RCC 7860 (cell line): ENCODE results near the gene MUSTN1.

Source experiments
- DNase-seq: peaks from one replicate; pipeline ENCODE4 v3.0.0-alpha.2; 2015; ENCODE audit warnings: low spot score
- FAIRE-seq: peaks from 2 replicates; lab custom pipeline; 2012; peaks lifted over from hg19 to GRCh38; lab: Jason Lieb, UNC

Gene MUSTN1

DNA sequence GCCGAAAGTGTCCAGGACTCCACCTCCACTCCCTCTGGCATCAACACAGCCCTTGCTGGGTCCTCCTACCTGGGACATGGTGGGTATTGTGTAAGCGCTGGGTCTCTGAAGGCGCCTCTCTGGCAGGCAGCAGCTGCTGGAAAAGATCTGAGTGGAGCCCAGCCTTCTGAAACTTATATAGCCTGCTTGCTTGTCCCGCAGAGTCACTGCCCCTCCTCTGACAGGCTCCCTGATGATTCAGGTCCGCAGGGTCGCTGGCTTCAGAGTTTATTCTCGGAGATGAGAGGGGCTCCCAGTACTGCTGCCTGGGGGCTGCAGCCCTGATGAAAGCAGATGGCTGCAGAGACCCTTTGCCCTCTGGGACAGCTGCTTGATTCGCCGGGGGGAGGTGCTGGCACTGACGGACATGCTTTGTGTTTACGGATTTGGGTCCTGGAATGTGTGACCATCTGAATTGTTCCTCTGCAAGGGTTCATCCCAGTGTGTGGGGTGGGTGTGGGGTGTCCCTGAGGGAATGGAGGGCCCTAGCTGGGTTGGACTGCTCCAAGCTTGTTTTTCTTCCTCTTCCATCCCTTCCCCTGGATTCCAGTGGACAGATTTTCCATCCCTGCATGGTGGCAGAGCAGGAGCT is at the start of gene MUSTN1:
TSS of gene MUSTN1 (minus strand) at position 149 of the 631 bp plus-strand sequence. CDS start at position 78, 71 bp downstream.
- DNase-seq (no peak), FAIRE-seq (no peak)

DNA sequence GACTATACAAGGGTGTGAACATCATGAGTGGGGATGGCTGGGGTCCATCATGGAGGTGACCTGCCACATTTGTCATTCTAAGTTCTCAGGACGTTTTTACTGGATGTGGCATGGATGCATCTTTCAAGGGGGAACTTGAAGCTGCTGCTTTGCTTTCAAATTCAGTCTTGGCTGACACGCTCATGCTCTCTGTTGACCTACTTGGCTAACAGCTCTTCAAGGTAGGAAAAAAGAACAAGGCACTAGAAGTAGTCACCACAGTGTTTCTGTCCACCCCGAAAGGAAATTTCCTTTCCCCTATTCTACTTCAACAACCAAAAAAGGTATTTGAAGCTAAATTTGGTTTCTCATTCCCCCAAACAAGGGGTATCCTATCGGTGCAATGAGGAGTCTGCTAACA is 47.6 kb upstream of the MUSTN1 start:
- DNase-seq (no peak), FAIRE-seq (no peak)

DNA sequence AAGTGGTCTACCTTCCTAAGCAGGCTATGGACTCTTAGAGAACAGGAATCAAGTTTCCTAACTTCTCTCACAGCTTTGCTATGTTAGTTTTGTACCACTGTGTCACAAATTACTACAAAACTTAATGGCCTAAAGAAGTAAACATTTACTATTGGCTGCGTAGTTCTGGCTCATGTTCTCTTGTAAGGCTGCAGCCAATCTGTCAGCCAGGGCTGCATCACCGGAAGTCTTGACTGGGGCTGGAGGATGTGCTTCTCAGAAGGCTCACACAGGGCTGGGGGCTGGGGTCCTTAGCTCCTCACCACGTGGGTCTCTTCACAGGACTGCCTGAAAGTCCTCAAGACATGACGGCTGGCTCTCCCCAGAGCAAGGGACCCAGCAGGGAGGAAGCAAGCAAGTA is 47.1 kb upstream of the MUSTN1 start:
- FAIRE-seq (no peak), DNase-seq (no peak)

DNA sequence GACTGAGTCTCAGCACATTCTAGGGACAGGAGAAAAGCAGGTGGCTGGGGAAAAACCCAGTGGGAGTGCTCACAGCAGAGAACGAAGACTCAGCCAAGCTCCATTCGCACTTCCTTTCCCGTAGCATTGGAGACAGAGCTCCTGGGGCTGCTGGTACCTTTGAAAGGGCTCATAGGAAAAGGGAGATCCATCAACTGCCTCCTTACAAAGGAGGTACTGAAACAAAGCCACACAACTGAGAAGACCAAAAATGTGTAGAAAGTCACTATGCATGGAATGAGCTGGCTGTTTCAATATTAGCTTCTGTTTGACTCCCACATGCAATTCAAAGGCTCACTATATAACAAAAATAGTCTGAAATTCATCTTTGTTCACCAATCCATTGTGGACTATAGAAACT is 45.7 kb upstream of the MUSTN1 start:
- FAIRE-seq (no peak), DNase-seq (no peak)

DNA sequence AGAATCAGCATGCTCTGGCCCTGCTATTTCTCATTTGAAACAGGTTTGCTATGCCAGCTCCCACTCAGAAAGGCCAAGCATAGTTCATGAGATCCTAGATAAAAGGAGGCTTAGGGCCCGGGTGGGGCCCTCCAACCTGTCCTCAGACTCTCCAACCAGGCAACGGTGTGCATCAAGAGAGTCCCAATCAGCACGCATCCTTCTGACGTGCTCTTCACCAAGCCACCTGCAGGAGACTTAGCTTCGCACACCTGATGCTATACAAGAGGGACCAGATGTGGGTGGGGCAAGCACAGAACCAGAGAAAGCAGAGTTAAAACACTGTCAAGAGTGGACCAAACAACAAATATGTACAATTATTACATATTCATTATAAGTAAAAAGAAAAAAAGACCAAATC is 45.2 kb upstream of the MUSTN1 start:
- FAIRE-seq (no peak), DNase-seq (no peak)

- DNase-seq (no peak), FAIRE-seq (no peak)
Observed at GRCh38 chr3:52879581-52879980, 44.8 kb upstream of the MUSTN1 start.

- DNase-seq (no peak), FAIRE-seq (no peak)
Observed at GRCh38 chr3:52879090-52879489, 44.3 kb upstream of the MUSTN1 start.

DNA sequence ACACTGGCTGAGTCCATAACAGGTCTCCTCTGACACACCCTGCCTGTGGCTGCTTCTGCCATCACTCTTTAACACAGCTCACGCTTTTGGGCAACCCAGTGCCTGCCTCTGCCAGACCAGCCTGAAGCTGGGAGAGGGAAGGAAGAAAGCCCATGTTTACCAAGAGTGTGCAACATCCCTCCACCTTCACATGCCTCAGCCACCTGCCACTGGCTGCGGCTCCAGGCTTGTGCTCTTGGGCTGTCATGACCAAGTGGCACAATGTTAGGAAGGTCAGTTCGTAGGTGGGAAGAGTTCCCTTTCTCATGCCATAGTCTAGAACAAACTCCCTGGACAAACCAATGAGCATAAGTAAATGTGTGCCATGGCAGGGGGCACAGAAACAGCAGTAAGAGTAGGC is 42.3 kb upstream of the MUSTN1 start:
- DNase-seq: no peak
- FAIRE-seq: no peak

DNA sequence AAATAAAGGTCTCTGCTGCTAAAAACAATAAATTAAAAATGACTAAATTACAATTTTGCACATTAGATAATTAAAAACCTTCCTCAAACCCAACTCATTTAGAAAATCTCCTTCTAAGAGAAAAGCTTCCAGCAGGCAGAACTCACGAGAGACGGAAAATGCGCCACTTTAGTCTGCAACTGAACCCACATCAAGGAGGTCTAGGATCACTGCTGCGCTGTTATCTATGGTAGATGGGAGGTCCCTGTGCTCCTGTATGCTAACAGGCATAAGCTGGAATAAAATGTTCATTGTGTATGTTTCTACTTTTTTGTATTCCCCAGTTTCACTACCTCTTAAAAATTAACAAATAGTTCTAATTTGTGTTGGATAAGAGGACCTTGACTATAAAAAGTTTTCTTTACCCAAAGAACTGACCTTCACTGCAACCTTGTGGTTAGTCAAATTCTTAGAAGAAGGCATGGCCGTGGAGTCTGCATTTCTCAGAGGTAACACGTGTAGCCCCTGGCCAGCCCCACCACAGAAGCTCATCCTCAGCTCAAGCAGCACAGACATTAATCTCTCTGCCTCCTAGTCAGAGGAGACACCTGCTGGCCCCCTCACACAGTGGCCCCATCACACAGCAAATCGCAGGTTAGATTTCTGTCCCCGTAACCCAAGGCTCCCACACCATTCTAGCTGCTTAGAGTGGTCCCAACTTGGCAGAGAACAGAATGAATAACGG is 40.2 kb upstream of the MUSTN1 start:
- FAIRE-seq (no peak), DNase-seq (no peak)

GRCh38 chr3:52874160-52874701 is 39.4 kb upstream of the MUSTN1 start:
- DNase-seq: no peak
- no peak for FAIRE-seq

DNA sequence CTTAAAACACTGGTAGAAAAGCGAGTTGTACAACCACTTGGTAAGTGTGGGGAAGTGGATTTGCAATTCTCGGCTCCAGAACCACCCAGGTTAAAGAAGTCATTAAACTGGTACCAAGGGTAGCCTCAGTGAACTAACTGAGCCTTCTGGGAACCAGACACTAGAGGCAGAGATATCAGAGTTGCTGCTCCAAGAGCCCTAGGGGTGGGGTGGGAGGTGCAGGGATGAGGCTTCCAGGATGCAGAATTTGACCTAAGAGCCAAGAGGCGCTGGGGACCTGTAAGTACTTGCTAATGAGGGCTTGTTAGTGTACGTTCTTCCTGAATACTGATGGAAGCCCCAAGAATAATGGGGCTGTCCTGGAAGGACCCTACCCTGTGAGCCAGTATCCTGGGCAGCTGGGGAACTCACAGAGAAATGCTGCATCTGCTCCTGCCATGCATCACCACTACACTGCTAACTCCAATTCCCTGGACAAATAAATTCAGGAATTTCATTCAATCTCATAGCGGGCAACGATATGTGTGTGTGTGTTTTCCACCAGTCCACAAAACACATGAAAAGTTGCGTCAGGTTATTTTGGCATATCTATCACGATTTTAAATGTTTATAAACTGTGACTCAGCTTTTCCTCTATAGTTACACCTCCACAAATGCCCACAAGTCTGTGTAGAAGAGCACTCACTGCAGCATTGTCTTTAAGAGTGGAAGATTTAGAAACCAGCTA is 38.8 kb upstream of the MUSTN1 start:
- DNase-seq: no peak
- no peak for FAIRE-seq

DNA sequence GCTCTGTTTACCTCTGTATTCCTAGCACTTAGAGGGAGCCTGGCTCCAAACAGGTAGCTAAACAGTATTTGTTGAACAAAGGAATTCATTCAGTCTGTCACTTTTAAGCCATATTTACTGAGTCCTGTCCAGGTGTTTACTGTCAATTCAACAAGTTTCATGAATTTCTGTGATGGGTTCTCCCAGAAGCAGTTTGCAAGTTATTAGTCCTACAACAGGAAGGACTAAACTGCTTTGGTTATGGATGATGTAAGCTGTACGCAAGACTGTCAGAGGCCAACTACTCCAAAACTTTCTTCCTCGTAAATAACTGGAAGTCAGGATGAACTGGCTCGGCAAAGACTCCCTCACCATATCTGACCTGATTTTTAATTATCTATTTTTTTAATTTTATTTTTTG is 37.4 kb upstream of the MUSTN1 start:
- FAIRE-seq (no peak), DNase-seq (no peak)

GRCh38 chr3:52871761-52872160 is 36.9 kb upstream of the MUSTN1 start:
- FAIRE-seq: no peak
- DNase-seq: no peak

GRCh38 chr3:52870471-52870870 is 35.7 kb upstream of the MUSTN1 start:
- no peak for FAIRE-seq

DNA sequence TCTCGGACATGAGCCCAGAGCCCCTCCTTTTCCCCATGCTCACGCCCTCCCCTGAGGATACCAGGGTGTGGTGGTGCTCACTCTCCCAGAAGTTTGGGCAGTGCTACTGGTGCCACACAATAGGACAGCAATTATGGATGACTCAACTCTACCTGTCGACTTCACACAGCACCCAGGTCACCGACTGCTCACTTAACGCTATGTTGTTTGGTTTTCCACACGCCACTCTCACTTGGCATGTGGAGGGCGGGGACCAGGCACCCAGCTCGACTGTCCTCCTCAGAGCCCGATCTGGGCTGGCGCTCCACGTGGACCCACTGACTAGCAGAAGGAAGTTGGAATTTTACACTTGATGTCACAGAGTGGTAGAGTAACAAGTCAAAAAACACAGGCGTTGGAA is 31.6 kb upstream of the MUSTN1 start:
- no peak for FAIRE-seq
- no peak for DNase-seq

More at GRCh38 chr3:52870471-52870870, 35.7 kb upstream of the MUSTN1 start:
- no peak for DNase-seq

GRCh38 chr3:52865994-52866393 is 31.2 kb upstream of the MUSTN1 start:
- no peak for DNase-seq
- FAIRE-seq: no peak

DNA sequence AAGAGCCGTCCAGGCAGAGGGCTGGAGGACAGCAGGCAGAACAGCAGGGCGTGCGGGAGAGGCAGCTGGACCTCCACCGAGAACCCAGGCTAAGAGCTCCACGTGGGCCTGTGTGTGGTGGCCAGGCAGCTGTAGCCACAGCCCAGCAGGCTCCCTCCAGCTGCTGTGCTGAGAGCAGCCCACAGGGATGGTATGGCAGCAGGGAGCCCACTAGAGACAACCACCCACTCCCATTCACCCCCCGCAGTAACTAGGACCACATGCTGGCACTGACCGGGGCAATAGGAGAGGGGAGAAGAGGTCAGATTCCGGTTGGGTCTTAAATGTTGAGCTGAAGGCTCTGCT is 25.6 kb upstream of the MUSTN1 start:
- FAIRE-seq: no peak

GRCh38 chr3:52859686-52860423 is 25.0 kb upstream of the MUSTN1 start:
- FAIRE-seq: no peak

More for the DNA sequence above, 25.6 kb upstream of the MUSTN1 start:
- no peak for DNase-seq

DNA sequence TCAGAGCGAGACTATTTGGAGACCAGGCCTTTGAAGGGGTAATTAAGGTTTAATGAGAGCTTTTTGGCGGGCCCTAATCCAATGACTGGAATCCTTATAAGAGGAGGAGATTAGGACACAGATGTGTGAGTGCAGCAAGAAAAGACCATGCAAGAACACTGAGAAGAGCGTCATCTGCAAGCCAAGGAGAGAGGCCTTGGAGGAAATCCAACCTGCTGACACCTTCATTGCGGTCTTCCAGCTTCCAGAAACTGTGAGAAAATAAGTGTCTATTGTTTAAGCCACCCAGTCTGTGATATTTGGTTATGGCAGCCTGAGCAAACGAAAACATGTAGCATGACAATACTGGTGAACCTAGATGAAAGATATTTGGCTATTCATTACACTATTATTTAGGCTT is 23.0 kb upstream of the MUSTN1 start:
- no peak for DNase-seq
- FAIRE-seq: no peak

More at GRCh38 chr3:52859686-52860423, 25.0 kb upstream of the MUSTN1 start:
- DNase-seq: no peak

- FAIRE-seq (no peak), DNase-seq (no peak)
Observed at GRCh38 chr3:52857133-52857532, 22.3 kb upstream of the MUSTN1 start.

GRCh38 chr3:52856666-52857065 is 21.8 kb upstream of the MUSTN1 start:
- DNase-seq (no peak), FAIRE-seq (no peak)
